GM12865 (cell line): Measurements from ENCODE around the gene ALG2.

ENCODE experiments used
- DNase-seq: peaks from one replicate; pipeline ENCODE4 v3.0.0; 2010; ENCODE audit warnings: low read depth
- H3K4me3 ChIP-seq: 2 replicates; pipeline ENCODE4 v1.5.1; 2011; ENCODE audit warnings: mild to moderate bottlenecking, low read depth, low read length, control low read depth
- TF ChIP-seq, protein P1 (sequence below): IDR thresholded peaks from 2 replicates; pipeline ENCODE4 v1.5.1; 2011; ENCODE audit warnings: low read length, control low read depth, low read depth, inconsistent platforms; ENCODE audit not compliant: insufficient read depth; ENCODE audit errors: missing control alignments

The ALG2 gene

DNA sequence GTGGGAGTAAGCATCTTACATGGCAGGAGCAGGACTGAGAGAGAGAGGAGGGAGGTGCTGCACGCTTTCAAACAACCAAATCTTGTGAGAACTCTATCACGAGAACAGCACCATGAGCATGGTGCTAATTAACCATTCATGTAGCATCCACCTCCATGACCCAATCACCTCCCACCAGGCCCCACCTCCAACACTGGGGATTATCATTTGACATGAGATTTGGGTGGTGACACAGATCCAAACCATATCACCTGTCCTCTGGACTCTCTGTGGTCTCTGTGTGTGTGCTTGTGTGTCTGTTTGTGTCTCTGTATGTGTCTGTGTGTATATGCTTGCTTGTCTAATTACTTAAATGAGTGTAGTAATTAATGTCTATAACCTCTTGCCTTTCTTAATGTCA lies 31.4 kb upstream of the ALG2 start:
- peak; percentile 84 for DNase-seq
- TF ChIP-seq, protein P1, sequence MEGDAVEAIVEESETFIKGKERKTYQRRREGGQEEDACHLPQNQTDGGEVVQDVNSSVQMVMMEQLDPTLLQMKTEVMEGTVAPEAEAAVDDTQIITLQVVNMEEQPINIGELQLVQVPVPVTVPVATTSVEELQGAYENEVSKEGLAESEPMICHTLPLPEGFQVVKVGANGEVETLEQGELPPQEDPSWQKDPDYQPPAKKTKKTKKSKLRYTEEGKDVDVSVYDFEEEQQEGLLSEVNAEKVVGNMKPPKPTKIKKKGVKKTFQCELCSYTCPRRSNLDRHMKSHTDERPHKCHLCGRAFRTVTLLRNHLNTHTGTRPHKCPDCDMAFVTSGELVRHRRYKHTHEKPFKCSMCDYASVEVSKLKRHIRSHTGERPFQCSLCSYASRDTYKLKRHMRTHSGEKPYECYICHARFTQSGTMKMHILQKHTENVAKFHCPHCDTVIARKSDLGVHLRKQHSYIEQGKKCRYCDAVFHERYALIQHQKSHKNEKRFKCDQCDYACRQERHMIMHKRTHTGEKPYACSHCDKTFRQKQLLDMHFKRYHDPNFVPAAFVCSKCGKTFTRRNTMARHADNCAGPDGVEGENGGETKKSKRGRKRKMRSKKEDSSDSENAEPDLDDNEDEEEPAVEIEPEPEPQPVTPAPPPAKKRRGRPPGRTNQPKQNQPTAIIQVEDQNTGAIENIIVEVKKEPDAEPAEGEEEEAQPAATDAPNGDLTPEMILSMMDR: no peak
- peak overlapping the region; percentile 49 for H3K4me3 ChIP-seq

DNA sequence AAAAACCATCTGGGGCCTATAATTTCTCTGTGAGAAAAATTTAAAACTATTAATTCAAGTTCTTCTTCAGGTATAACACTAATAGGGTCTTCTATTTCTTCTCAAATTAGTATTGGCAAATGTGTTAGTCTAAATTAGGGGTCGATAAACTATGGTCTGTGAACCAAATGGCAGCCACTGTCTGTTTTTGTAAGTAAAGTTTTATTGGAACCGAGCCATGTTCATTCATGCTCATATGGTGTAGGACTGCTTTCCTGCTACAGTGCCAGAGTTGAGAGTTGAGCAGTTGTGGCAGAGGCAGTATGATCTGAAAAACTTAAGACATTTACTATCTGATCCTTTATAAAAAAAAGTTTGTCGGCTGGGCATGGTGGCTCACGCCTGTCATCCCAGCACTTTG lies 29.4 kb upstream of the ALG2 start:
- no peak overlapping the region for H3K4me3 ChIP-seq
- TF ChIP-seq, protein P1: no peak
- DNase-seq: no peak

- TF ChIP-seq, protein P1: no peak
- H3K4me3 ChIP-seq: no peak overlapping the region
Measured at GRCh38 chr9:99249619-99250018, 27.9 kb upstream of the ALG2 start.

GRCh38 chr9:99244344-99245260 lies 22.9 kb upstream of the ALG2 start:
- peak overlapping the region; percentile 23 for H3K4me3 ChIP-seq
- DNase-seq: peak; percentile 80
- TF ChIP-seq, protein P1: no peak

More at GRCh38 chr9:99249619-99250018, 27.9 kb upstream of the ALG2 start:
- DNase-seq: peak; percentile 54

GRCh38 chr9:99241106-99241505 lies 19.4 kb upstream of the ALG2 start:
- no peak overlapping the region for H3K4me3 ChIP-seq
- DNase-seq: no peak
- TF ChIP-seq, protein P1: no peak

GRCh38 chr9:99239341-99240060 lies 17.8 kb upstream of the ALG2 start:
- TF ChIP-seq, protein P1: no peak
- DNase-seq: no peak
- no peak overlapping the region for H3K4me3 ChIP-seq
